Sigmoid colon (tissue), 7 donors: ENCODE results near the gene PUM1. TPM values are rescaled to one million over a fixed set of nuclear protein-coding genes. Genes with fewer than 3 reads are reported as not detected.

Source experiments
- DNase-seq: peaks from one replicate; pipeline ENCODE4 v3.0.0-alpha.2; 2019
- H3K27ac ChIP-seq, 4 donors: fragments of 200-600 bp; sonication (generic); one replicate each; pipeline ENCODE4 v1.5.1; 2016 to 2019; ENCODE audit warnings: mild to moderate bottlenecking in 1 of 4
- H3K27me3 ChIP-seq, 3 donors: fragments of 200-600 bp; sonication (generic); one replicate each; pipeline ENCODE4 v1.5.1; 2019; ENCODE audit warnings: mild to moderate bottlenecking in 1 of 3
- H3K36me3 ChIP-seq, 4 donors: fragments of 200-600 bp; sonication (generic); one replicate each; pipeline ENCODE4 v1.5.1; 2016 to 2019
- H3K4me1 ChIP-seq, 4 donors: fragments of 200-600 bp; sonication (generic); one replicate each; pipeline ENCODE4 v1.5.1; 2017 to 2019
- H3K4me3 ChIP-seq, 4 donors: fragments of 200-600 bp; sonication (generic); one replicate each; pipeline ENCODE4 v1.5.1; 2017 to 2019; ENCODE audit warnings: mild to moderate bottlenecking in 2 of 4, moderate library complexity in 1 of 4
- H3K9me3 ChIP-seq, 4 donors: fragments of 200-600 bp in 3 of 4; sonication (generic) in 3 of 4; one replicate each; pipeline versions ENCODE4 v1.5.1 to v1.6.1; 2013 to 2019
- EP300 ChIP-seq, 4 donors: sonication (generic); formaldehyde crosslinking; IDR thresholded peaks; one replicate each; pipeline ENCODE4 v1.6.1; 2017; ENCODE audit warnings: antibody characterized with exemption in 4 of 4
- POLR2A ChIP-seq, 2 donors: fragments of 450-650 bp; IDR thresholded peaks; one replicate each; pipeline ENCODE4 v1.6.1; 2016; ENCODE audit warnings: antibody characterized with exemption in 2 of 2, mild to moderate bottlenecking in 2 of 2, moderate library complexity in 2 of 2
- POLR2AphosphoS5 ChIP-seq, 4 donors: sonication (generic); formaldehyde crosslinking; IDR thresholded peaks; one replicate each; pipeline ENCODE4 v1.6.1; 2017; ENCODE audit warnings: antibody characterized with exemption in 4 of 4
- WGBS, 2 donors: extraction: QIAGEN DNeasy Blood & Tissue Kit; methylation state at CpG; one replicate each; pipeline ENCODE4 v1.1.7; 2013; 5-methylcytosine and 5-hydroxymethylcytosine counted together
- intact Hi-C: fragments of 100-400 bp; cut with DNase I; formaldehyde crosslinking; loops from one replicate; pipeline ENCODE4 v1.15.1; 2023
- polyA plus RNA-seq, 3 donors: library from polyadenylated mRNA; stranded (reverse); fragments of 200-250 nt; gene quantifications; one replicate each; pipeline ENCODE4 v1.2.3, GENCODE V29; 2013
- total RNA-seq, 4 donors: library from RNA; depleted of rRNA; stranded (reverse); fragments of >200 nt; gene quantifications; one replicate each; pipeline ENCODE4 v1.1.0, GENCODE V29; 2016
- TF ChIP-seq, protein P1 (sequence below), 4 experiments: fragments of 450-650 bp in 3 of 4; fragments of 200-600 bp in 1 of 4; IDR thresholded peaks; one replicate each; pipeline ENCODE4 v1.5.1; 2016 to 2019; ENCODE audit warnings: antibody characterized with exemption in 4 of 4, mild to moderate bottlenecking in 3 of 4, moderate library complexity in 2 of 4
- donor health status: healthy with polysubstance abuse.
- donor health status: Bipolar disorder and iron deficiency.
- donor health status: healthy.

The PUM1 gene
- total and polyA plus RNA-seq, 7 donors, result 16.9 to 89.5 (median 66.4) TPM

DNA sequence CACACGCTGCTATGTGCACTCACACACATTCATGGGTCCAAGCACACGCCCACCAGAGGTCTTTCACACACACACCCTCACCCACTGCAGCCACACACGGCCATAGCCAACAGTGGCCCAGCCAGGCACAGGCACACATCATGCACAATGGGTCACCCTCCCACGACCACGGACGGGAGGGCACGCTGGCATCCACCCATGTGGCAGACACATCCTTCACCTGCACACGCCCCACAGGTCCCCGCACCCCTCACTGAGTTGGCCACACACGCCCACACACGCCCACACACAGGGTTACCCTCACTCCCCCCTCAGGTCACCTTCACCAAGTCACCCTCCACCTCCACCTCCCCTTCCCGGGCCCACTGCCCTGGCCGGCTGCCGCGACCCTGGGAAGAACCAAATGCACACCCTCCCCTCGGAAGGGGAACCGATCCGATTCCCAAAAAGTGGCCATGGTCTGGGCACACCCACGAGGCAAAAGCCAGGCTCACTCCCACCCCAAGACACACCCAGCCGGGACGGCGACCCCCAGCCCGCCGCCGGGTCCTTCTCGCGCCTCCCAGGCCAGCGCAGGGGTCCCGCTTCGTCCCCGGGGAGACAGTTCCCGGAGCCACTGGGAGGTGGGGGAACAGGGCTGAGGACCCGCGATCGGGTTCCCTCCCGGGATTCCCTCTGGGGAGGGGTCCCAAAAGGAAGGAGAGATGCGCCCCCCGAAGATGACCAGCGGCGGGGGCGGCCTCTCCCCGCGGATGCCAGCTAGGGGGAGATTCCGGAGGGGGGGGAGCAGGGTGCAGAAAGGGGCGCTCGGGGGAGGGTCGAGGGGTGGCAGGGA lies 157.8 kb downstream of the PUM1 start:
- H3K27me3 ChIP-seq, result no peaks in the 10 kb centered on the region
- TF ChIP-seq EP300 (IDR thresholded peaks at IDR 0.05) (no peak), POLR2A (IDR thresholded peaks at IDR 0.05) (no peak)
- peaks cover 2 to 74% (median 56%) of the 10 kb centered on the region in 4 donors for H3K4me1 ChIP-seq
- no peaks in the 10 kb centered on the region for H3K36me3 ChIP-seq
- H3K27ac ChIP-seq, result peak overlapping the region; percentile 82 to 95 (median 94)
- no peaks in the 10 kb centered on the region for H3K9me3 ChIP-seq
- peak overlapping the region; percentile 65 to 77 (median 74) for H3K4me3 ChIP-seq
- 5 to 10% methylated on average over 47 of the region's 47 CpGs for WGBS, 2 donors
- peak; percentile 78 for DNase-seq
- intact Hi-C loops, result no loop called here

DNA sequence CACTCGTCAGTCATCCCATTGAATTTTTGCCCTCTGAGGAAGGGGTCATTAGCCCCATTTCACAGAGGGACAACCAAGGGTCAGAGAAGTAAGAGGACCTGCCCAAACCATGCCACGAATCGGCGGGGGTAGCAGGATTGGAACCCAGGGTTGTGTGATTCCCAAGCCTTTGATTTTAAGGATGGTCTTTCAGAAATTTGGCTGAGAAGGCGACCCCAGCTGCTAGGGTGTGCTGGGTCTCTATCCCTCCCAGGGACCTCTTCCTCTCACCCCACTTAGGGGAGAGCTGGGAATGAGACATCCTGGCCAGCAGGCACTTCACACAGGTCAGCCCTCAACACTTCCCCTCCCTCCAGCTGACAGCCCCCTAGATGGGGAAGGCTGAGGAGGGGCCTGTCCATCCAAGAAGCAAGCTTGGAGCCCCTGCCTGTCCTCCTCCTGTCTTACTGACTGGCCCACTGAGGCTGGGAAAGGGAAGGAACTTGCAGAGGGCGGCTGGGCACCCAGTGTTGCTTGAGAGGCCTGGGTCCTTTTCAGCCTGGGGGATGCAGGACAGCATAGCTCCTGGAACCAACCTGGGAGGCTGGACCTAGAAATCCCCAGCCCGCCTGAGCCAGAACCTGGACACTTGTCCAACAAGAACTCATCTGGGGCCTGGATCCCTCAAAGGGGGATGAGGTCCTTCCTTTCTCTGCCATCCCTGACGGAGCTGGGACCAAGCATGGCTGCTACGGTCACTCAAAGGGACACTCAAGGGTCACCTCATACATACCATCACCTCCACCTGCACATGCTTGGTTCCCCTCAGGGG lies 158.7 kb downstream of the PUM1 start:
- H3K9me3 ChIP-seq, result no peaks in the 10 kb centered on the region
- intact Hi-C loops, result no loop called here
- no peaks in the 10 kb centered on the region for H3K27me3 ChIP-seq
- WGBS, 2 donors, result 88 to 93% methylated on average over 9 of the region's 9 CpGs
- H3K27ac ChIP-seq, result peak overlapping the region; percentile 82 to 95 (median 94)
- H3K4me1 ChIP-seq, result peaks cover 2 to 82% (median 65%) of the 10 kb centered on the region in 4 donors
- peak; percentile 66 for DNase-seq
- peak overlapping the region; percentile 65 to 77 (median 74) for H3K4me3 ChIP-seq
- TF ChIP-seq, protein P1, sequence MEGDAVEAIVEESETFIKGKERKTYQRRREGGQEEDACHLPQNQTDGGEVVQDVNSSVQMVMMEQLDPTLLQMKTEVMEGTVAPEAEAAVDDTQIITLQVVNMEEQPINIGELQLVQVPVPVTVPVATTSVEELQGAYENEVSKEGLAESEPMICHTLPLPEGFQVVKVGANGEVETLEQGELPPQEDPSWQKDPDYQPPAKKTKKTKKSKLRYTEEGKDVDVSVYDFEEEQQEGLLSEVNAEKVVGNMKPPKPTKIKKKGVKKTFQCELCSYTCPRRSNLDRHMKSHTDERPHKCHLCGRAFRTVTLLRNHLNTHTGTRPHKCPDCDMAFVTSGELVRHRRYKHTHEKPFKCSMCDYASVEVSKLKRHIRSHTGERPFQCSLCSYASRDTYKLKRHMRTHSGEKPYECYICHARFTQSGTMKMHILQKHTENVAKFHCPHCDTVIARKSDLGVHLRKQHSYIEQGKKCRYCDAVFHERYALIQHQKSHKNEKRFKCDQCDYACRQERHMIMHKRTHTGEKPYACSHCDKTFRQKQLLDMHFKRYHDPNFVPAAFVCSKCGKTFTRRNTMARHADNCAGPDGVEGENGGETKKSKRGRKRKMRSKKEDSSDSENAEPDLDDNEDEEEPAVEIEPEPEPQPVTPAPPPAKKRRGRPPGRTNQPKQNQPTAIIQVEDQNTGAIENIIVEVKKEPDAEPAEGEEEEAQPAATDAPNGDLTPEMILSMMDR (IDR thresholded peaks at IDR 0.05), result no peak
- TF ChIP-seq POLR2A (IDR thresholded peaks at IDR 0.05) (no peak), EP300 (IDR thresholded peaks at IDR 0.05) (no peak), POLR2AphosphoS5 (IDR thresholded peaks at IDR 0.05) (no peak)
- no peaks in the 10 kb centered on the region for H3K36me3 ChIP-seq

DNA sequence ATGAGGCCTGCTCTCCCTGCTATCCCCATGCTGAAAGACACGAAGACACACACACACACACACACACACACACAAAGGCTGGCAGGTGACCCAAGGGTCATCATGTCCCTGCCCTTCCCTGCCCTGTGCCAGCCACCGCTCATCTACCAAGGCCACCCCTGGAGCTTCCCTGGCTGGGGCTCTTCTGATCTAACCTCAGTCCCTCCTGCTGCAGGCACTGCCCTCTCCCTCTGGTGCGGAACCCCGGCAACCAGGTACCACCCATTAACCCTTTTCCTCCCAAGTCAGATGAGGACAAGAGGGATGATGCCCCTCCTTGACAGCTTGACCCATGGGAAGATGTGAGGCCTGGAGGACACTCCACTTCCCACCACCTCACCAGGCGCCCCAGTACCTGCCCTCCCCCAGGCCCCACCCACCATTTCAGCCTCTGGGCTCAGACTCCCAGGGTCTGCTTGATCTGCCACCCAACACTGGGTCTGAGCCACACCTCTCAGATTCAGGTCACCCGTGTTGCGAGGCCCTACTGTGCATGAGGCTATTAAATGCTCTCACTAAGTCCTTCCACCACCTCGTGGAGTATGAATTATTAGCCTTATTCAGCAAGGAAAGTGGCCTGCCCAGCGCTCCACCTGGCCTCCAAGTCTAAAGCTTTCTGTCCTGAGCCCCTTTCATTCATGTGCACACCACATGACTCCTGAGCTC lies 159.4 kb downstream of the PUM1 start:
- TF ChIP-seq POLR2A (IDR thresholded peaks at IDR 0.05) (no peak), POLR2AphosphoS5 (IDR thresholded peaks at IDR 0.05) (no peak), EP300 (IDR thresholded peaks at IDR 0.05) (no peak)
- TF ChIP-seq, protein P1 (IDR thresholded peaks at IDR 0.05), result no peak
- Histone ChIP-seq H3K4me1 (peaks cover under 1 to 84% (median 69%) of the 10 kb centered on the region in 4 donors), H3K4me3 (peak overlapping the region in 3 of 4 donors; percentile 65 to 77 (median 76)), H3K27me3 (no peaks in the 10 kb centered on the region), H3K27ac (peak overlapping the region; percentile 76 to 95 (median 94)), H3K9me3 (no peaks in the 10 kb centered on the region), H3K36me3 (no peaks in the 10 kb centered on the region)
- intact Hi-C loops, result no loop called here
- peak; percentile 63 for DNase-seq
- WGBS, 2 donors, result 54 to 59% methylated on average over 9 of the region's 9 CpGs

DNA sequence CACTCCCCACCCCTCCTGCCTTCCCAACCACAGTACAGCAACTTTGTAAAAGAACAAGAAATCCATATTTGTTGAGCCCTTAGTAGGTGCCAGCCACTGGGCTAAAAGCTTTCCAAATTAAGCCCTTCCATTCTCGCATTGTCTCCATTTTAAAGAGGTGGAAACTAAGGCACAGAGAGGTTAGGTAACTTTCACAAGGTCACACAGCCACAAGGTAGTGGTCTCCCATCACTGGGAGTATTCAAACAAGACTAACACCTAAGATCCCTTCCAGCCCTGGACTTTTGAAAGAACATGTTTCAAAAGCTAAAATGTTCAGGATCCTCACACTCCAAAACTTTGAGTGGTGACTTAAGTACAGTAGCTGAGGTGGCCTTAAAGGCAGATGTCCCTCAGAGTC lies 160.1 kb downstream of the PUM1 start:
- Histone ChIP-seq H3K27ac (peak overlapping the region; percentile 76 to 95 (median 94)), H3K4me1 (peaks cover 0 to 84% (median 74%) of the 10 kb centered on the region in 4 donors)

More for the DNA sequence above, 160.1 kb downstream of the PUM1 start:
- Histone ChIP-seq H3K27me3 (no peaks in the 10 kb centered on the region), H3K36me3 (no peaks in the 10 kb centered on the region), H3K9me3 (no peaks in the 10 kb centered on the region), H3K4me3 (no peak overlapping the region)
- TF ChIP-seq EP300 (IDR thresholded peaks at IDR 0.05) (no peak), POLR2AphosphoS5 (IDR thresholded peaks at IDR 0.05) (no peak), POLR2A (IDR thresholded peaks at IDR 0.05) (no peak)
- TF ChIP-seq, protein P1 (IDR thresholded peaks at IDR 0.05), result no peak
- intact Hi-C loops, result no loop called here
- 91 to 94% methylated on average over 1 of the region's 1 CpG for WGBS, 2 donors
- DNase-seq, result no peak
